ENCODE results near the gene C10orf90.

Gene C10orf90

GRCh38 chr10:126634347-126634746 lies 36.1 kb downstream of the C10orf90 start:
- DNase-seq: no peak

DNA sequence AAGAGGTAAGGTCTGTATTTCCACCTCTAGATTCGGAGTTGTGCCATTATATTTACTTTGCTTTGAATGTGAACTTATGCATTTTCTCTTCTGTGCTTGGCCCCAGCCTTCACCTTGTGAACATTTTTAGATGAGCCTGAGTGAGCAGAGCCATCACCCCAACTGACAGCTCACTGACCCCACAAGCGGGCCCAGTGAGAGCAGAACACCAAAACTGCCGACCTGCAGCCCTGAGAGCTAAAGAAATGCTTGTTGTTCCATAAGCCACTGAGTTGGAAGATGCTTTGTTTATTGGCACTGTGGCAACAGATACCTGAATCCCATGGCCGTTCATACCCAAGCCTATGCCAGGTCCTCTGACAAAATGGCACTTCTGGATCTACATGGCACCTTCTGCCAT lies 37.8 kb downstream of the C10orf90 start:
- no peak for DNase-seq

DNA sequence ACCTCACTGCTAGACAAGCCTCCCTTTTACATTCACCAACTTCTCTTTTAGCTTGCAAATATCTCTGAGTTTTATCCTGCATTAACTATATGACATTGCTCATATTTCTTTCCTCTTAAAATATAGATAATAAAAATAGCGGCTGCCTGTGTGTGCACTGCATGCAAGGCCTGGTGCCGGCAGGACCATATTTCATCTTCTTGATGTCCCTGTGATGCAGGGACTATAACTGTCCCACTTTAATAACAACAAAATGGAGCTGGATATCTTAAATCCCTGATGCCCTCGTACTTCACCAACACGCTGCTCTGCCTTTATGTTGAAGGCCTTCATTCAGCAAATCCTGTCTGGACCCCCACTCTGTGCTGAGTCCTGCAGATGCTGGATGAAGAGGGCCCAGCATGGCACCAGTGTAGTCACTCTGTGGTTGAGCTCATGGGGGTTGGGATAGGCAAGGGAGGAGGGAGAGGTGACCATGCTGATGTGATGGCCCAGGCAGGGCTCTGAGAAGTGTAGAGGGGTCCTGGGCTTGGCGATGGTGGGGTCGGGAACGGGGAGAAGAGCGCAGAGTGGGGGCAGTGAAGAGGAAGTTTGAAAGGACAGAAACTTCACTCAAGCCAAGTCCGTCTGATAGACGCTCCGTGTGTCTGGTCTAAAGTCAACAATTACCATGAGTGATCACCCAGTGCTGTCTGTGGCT lies 40.4 kb downstream of the C10orf90 start:
- DNase-seq: no peak

DNA sequence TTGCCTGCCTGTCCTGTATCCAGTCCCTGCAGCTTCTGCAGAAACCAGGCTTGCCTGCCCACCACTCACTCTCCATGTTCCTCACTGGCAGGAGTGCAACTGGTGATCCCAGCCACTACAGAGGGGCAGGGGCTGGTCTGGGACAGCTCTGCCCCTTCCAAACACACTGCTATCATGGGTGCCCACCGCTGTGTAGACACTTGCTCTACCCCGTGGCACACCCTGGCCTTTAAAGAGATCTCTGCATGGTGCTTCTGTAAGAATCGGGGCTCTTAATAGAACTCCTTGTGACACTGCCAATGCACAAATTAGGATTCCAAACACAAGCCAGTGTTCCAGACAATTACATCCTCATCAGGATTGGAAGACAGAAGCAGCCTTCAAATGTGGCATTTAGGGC lies 41.7 kb downstream of the C10orf90 start:
- no peak for DNase-seq

DNA sequence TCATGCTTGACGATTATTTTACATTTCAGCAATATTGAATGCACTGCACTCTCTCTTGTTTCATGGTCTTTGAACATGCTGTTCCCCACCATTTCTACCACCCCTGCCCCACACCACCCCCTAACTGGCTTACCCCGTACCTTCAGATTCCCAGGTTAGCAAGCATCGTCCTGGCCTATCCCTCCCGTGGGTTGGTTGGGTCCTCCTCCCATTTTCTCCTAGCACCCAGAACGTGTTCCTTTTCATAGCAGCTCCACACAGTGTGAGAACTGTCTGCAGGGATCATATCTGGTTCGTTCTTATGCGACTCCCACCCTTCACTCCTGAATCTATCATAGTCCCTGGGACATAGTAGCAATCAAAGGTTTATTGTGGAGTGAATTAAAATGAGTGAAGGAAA lies 48.6 kb downstream of the C10orf90 start:
- no peak for DNase-seq

GRCh38 chr10:126618466-126618865 lies 52.0 kb downstream of the C10orf90 start:
- DNase-seq: no peak

DNA sequence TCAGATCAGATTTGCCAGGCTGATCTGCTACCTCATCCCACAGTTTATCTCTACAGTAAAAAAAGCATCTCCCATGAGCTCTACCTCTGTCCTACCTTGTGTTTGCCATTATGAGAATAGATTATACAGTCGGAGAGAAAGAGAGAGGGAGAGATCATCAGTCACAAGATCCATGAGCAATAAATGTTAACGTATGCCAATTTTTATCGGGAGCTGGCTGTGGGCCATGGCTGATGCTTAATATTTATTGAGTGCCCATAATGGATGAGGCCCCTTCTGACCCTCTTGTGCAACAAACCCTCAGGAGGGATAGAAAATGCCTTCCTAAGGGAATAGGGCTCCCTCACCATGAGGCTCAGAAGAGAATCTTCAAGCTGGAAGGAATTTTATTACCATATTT lies 52.8 kb downstream of the C10orf90 start:
- DNase-seq: no peak

DNA sequence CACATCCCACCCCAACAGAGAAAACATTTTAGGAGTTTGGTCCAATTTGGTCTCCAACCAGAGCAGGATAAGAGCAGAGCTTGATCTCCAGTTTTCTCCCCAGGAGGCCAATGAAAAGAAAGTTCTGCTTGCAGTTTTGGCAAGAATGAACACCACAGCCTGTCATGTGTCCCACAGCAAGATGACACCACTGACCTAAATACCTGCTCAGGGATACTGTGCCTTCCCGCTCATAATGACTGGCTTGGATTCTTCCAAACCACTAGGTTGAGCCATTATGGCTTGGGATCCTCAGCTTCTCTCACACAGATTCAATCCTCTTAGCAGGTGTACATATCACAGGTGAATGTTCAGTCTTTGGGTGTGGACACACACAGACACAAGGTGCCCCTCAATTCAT lies 53.3 kb downstream of the C10orf90 start:
- DNase-seq: no peak

GRCh38 chr10:126616737-126617136 lies 53.8 kb downstream of the C10orf90 start:
- DNase-seq: no peak

DNA sequence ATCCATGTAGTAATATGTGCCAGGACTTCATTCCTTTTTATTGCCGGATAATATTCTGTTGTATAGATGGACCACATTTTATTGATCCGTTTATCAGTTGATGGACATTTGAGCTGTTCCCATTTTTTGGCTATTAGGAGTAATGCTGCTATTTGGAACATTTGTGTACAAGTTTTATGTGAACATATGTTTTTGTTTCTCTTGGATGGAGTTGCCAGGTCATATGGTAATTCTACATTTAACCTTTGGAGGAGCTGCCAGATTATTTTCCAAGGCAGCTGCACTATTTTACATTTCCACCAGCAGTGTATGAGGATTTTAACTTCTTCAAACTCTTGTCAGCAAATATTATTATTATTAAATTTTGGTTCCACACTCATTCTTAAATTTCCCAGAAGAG lies 59.2 kb downstream of the C10orf90 start:
- no peak for DNase-seq

- DNase-seq: no peak
Observed at GRCh38 chr10:126609566-126609965, 60.9 kb downstream of the C10orf90 start.

DNA sequence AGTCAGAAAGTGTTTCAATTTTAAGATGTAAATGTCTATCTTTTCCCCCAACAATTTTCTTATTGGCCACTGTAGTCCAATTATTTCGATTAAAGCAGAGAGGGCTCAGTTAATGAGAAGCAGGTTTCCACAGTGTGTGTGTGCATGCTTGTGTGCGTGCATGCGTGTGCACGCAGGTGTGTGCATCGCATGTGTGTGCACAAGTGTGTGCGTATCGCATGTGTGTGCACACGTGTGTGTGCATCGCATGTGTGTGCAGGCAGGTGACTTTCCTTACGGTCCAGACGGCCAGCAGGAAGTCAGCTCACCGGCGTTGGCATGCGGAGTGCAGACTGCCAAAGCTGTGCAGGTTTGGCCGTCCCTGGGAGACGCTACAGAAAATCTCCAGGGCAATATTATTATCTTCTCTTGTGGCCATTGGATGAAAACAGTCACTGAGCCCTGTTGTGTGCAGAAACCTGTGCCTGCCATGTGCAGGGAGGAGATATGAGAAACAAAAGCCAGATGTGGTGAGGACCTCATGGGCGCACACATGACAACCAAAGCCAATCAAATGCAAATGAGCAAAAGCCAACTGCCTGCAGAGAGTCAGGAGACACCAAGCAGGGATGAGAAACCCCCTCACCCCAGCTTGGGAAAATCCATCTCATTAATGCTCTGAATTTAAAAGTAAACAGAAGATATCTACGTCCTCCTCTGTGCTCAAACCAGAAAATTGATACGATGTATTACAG lies 70.4 kb downstream of the C10orf90 start:
- DNase-seq: no peak

DNA sequence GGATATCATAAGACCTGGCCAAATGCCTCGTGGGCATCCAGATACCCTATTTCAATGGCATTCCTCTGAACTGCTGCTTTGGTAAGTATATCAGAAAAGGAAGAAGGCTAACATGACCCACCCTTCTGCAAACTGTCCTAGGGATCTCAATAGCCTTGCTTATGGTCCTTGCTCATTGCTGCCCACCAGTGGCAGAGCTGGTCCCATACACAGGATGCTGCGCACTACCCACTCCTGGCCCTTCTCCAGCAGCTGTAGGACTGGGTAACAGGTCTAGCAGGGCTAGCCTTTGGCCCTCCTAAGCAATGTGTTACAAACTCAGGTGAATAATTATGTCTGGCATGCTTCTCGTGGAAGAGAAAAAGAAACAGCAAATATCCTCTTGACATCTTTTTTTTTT lies 72.5 kb downstream of the C10orf90 start:
- DNase-seq: no peak

DNA sequence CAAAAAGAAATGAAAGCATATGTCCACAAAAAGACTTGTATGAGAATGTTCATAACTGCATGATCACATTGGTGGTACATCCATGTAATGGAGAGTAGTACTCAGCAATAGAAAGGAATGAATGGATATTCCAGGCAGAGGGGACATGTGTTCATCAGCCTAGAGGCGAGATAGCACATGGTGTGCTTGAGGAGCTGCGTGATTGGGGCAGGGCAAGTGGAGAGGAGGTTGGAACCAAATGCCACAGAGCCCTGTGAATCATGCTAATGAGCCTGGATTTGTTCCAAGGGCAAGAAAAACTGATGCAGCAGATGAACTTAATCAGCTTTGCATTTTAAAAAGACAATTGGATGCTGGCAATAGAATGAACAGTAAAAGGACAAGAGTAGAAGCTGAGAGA lies 73.3 kb downstream of the C10orf90 start:
- no peak for DNase-seq

- DNase-seq: no peak
Observed at GRCh38 chr10:126596472-126597016, 73.9 kb downstream of the C10orf90 start.

GRCh38 chr10:126595160-126595559 lies 75.3 kb downstream of the C10orf90 start:
- DNase-seq: no peak

- DNase-seq: no peak
Observed at GRCh38 chr10:126593968-126594701, 76.4 kb downstream of the C10orf90 start.

GRCh38 chr10:126592901-126593300 lies 77.6 kb downstream of the C10orf90 start:
- no peak for DNase-seq

GRCh38 chr10:126588024-126588423 lies 82.5 kb downstream of the C10orf90 start:
- DNase-seq: no peak

DNA sequence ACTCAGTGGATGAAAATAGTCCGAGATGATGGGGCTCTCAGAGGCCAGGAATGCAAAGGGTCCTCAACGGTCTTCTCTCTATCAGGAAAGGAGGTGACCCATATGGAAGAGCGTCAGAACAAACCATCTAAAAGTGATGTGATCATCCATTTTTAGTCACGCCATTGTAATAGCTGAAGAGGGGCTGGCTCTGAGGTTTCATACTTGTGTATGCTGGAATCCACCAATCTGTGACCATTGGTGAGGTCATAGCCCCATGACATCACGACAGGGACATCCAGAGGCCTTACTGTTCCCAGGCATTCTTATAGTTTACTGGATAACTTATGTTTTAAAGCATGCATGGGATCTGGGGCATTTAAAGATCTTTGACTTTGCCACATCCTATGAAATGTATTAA lies 83.6 kb downstream of the C10orf90 start:
- DNase-seq: no peak

- DNase-seq: no peak
Observed at GRCh38 chr10:126586128-126586527, 84.4 kb downstream of the C10orf90 start.

GRCh38 chr10:126585249-126586017 lies 85.1 kb downstream of the C10orf90 start:
- DNase-seq: no peak

GRCh38 chr10:126584836-126585235 lies 85.7 kb downstream of the C10orf90 start:
- DNase-seq: no peak
